Measurements from ENCODE around the gene ICAM4.

DNA sequence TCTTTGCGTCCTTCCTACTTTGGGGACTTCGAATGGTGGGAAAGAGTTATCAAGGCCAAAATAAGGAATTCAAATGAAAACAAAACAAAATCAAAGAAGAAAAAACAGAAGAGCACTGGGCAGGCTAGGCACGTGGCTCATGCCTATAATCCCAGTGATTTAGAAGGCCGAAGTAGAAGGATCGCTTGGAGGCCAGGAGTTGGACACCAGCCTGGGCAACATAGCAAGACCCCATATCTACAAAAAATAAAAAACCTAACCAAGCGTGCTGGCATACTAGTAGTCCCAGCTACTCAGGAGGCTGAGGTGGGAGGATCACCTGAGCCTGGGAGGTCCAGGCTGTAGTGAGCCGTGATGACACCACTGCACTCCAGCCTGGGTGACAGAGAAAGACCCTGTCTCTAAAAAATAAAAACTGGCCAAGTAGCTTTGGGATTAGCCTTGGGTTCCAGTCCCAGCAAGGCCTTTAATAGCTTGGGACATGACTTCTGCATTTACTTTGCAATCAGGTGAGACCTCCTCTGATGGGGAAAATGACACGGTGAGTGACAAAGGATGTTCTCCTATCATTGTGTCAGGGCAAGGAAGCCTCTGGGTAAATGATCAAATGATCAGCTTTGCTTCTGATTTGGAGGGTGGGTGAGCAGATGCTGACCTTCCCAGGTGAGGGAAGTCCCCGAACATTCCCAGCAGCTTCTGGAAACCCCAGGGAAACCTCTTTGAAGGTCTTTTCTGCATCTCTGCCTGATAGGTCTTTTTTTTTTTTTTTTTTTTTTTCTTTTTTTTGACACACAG, 8.8 kb upstream of the ICAM4 start:
- TF ChIP-seq, protein P1, sequence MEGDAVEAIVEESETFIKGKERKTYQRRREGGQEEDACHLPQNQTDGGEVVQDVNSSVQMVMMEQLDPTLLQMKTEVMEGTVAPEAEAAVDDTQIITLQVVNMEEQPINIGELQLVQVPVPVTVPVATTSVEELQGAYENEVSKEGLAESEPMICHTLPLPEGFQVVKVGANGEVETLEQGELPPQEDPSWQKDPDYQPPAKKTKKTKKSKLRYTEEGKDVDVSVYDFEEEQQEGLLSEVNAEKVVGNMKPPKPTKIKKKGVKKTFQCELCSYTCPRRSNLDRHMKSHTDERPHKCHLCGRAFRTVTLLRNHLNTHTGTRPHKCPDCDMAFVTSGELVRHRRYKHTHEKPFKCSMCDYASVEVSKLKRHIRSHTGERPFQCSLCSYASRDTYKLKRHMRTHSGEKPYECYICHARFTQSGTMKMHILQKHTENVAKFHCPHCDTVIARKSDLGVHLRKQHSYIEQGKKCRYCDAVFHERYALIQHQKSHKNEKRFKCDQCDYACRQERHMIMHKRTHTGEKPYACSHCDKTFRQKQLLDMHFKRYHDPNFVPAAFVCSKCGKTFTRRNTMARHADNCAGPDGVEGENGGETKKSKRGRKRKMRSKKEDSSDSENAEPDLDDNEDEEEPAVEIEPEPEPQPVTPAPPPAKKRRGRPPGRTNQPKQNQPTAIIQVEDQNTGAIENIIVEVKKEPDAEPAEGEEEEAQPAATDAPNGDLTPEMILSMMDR (IDR thresholded peaks at IDR 0.05; ENCODE audit: poor library complexity, severe bottlenecking) = no peak
- TF ChIP-seq SMC3 (conservative IDR thresholded peaks at IDR 0.05; ENCODE audit: poor library complexity) = no peak
- TF ChIP-seq RAD21 (conservative IDR thresholded peaks at IDR 0.05) = no peak

Measured in neural cell (in vitro differentiated cells).